ENCODE results near the gene C8A. TPM values are rescaled to one million over a fixed set of nuclear protein-coding genes. Genes with fewer than 3 reads are reported as not detected.

Gene C8A
- total and polyA plus RNA-seq, 10 of the 15 experiments (the other 5 are each of a cell fraction or from before 2014, with no cell fraction given) = not detected

DNA sequence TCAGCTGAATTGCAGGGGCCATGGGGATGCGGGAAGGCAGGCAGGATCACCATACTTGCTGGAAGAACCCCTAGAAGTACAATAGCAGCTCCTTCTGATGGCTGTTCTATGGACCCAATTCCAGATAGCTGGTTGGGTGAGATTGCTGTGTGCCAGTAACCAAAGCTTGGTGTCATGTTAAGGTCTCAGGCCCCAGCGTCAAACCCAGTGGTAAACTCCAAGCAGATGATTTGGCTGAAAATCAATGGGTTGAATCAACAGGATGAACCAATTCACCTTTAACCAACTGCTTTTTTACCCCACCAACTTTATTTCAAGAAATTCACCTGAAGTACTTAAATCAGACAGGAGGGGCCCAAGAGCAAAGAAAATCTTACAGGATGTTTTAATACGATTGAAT, 73.4 kb downstream of the C8A start:
- in situ Hi-C loops (cut with MboI) = no loop called here
- ChIA-PET CTCF (no interaction called here), SMC1A (ENCODE audit: uncharacterized antibody, unreplicated experiment) (no interaction called here), RAD21 (ENCODE audit: unreplicated experiment) (no interaction called here), POLR2A (no interaction called here)
- intact Hi-C loops (cut with micrococcal nuclease; ENCODE audit: unreplicated experiment) = no loop called here
- Histone ChIP-seq H3K4me1 (ENCODE audit: control insufficient read depth, insufficient read depth, low read length) (no peaks in the 10 kb centered on the region), H3K27me3 (replicated peaks in 1 of 2; ENCODE audit: control insufficient read depth in 2 of 2, insufficient read depth in 2 of 2, low read length in 1 of 2) (no peaks in the 10 kb centered on the region; a peak in 1 of 4 replicates), H3K36me3 (ENCODE audit: control insufficient read depth in 2 of 2, insufficient read depth in 2 of 2, low read length in 1 of 2) (no peaks in the 10 kb centered on the region), H3K9me3 (replicated peaks; ENCODE audit: control insufficient read depth, insufficient read depth, low read length) (no peaks in the 10 kb centered on the region), H3K4me2 (ENCODE audit: control insufficient read depth, insufficient read depth) (no peak overlapping the region), H3K9ac (ENCODE audit: control insufficient read depth, insufficient read depth, low read length) (no peak overlapping the region), H2AFZ (ENCODE audit: control insufficient read depth, low read depth, low read length) (no peak overlapping the region), H3K27ac (ENCODE audit: control insufficient read depth, insufficient read depth) (no peak overlapping the region), H3K79me2 (ENCODE audit: control insufficient read depth, insufficient read depth, low read length) (no peaks in the 10 kb centered on the region), H3K4me3 (no peak overlapping the region), H4K20me1 (ENCODE audit: control insufficient read depth, insufficient read depth) (no peaks in the 10 kb centered on the region)
- ATAC-seq = no peak
- DNase-seq (ENCODE audit: low read depth, low spot score) = no peak
- 43% methylated on average over 3 of the region's 3 CpGs for WGBS (ENCODE audit: insufficient coverage, insufficient replicate concordance, low lambda C conversion rate, missing lambda C conversion rate)
- FAIRE-seq = no peak
- no TSS peak for BruUV-seq (replicated peaks)
- TF ChIP-seq POLR2AphosphoS2 (IDR thresholded peaks at IDR 0.05; ENCODE audit: low read depth, low read length) (no peak), TCF7 (IDR thresholded peaks at IDR 0.05; ENCODE audit: borderline replicate concordance) (no peak), RAD21 (IDR thresholded peaks at IDR 0.05; ENCODE audit: insufficient read depth, low read depth, low read length) (no peak), ESRRA (IDR thresholded peaks at IDR 0.05; ENCODE audit: low read length) (no peak), SP1 (IDR thresholded peaks at IDR 0.05; ENCODE audit: low read depth, low read length) (no peak), CHD2 (IDR thresholded peaks at IDR 0.05; ENCODE audit: borderline replicate concordance, low read depth, low read length) (no peak), SMAD5 (IDR thresholded peaks at IDR 0.05; ENCODE audit: low read depth) (no peak), MYB (IDR thresholded peaks at IDR 0.05; ENCODE audit: borderline replicate concordance, low read depth, low read length) (no peak), CBFB (IDR thresholded peaks at IDR 0.05; ENCODE audit: low read depth) (no peak), PAX8 (IDR thresholded peaks at IDR 0.05) (no peak)
- TF ChIP-seq, protein P1, sequence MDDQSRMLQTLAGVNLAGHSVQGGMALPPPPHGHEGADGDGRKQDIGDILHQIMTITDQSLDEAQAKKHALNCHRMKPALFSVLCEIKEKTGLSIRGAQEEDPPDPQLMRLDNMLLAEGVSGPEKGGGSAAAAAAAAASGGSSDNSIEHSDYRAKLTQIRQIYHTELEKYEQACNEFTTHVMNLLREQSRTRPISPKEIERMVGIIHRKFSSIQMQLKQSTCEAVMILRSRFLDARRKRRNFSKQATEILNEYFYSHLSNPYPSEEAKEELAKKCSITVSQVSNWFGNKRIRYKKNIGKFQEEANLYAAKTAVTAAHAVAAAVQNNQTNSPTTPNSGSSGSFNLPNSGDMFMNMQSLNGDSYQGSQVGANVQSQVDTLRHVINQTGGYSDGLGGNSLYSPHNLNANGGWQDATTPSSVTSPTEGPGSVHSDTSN (IDR thresholded peaks at IDR 0.05; ENCODE audit: insufficient replicate concordance, low read depth, low read length) = no peak
- TF ChIP-seq, protein P2, sequence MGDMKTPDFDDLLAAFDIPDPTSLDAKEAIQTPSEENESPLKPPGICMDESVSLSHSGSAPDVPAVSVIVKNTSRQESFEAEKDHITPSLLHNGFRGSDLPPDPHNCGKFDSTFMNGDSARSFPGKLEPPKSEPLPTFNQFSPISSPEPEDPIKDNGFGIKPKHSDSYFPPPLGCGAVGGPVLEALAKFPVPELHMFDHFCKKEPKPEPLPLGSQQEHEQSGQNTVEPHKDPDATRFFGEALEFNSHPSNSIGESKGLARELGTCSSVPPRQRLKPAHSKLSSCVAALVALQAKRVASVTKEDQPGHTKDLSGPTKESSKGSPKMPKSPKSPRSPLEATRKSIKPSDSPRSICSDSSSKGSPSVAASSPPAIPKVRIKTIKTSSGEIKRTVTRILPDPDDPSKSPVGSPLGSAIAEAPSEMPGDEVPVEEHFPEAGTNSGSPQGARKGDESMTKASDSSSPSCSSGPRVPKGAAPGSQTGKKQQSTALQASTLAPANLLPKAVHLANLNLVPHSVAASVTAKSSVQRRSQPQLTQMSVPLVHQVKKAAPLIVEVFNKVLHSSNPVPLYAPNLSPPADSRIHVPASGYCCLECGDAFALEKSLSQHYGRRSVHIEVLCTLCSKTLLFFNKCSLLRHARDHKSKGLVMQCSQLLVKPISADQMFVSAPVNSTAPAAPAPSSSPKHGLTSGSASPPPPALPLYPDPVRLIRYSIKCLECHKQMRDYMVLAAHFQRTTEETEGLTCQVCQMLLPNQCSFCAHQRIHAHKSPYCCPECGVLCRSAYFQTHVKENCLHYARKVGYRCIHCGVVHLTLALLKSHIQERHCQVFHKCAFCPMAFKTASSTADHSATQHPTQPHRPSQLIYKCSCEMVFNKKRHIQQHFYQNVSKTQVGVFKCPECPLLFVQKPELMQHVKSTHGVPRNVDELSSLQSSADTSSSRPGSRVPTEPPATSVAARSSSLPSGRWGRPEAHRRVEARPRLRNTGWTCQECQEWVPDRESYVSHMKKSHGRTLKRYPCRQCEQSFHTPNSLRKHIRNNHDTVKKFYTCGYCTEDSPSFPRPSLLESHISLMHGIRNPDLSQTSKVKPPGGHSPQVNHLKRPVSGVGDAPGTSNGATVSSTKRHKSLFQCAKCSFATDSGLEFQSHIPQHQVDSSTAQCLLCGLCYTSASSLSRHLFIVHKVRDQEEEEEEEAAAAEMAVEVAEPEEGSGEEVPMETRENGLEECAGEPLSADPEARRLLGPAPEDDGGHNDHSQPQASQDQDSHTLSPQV (IDR thresholded peaks at IDR 0.05) = no peak
- TF ChIP-seq, protein P3, sequence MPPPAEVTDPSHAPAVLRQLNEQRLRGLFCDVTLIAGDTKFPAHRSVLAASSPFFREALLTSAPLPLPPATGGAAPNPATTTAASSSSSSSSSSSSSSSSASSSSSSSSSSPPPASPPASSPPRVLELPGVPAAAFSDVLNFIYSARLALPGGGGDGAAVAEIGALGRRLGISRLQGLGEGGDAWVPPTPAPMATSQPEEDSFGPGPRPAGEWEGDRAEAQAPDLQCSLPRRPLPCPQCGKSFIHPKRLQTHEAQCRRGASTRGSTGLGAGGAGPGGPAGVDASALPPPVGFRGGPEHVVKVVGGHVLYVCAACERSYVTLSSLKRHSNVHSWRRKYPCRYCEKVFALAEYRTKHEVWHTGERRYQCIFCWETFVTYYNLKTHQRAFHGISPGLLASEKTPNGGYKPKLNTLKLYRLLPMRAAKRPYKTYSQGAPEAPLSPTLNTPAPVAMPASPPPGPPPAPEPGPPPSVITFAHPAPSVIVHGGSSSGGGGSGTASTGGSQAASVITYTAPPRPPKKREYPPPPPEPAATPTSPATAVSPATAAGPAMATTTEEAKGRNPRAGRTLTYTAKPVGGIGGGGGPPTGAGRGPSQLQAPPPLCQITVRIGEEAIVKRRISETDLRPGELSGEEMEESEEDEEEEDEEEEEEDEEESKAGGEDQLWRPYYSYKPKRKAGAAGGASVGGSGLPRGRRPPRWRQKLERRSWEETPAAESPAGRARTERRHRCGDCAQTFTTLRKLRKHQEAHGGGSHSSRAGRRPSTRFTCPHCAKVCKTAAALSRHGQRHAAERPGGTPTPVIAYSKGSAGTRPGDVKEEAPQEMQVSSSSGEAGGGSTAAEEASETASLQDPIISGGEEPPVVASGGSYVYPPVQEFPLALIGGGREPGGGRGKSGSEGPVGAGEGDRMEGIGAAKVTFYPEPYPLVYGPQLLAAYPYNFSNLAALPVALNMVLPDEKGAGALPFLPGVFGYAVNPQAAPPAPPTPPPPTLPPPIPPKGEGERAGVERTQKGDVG (CRISPR knock-in tag; IDR thresholded peaks at IDR 0.05) = no peak

Measured in GM12878 (cell line).